ENCODE data around the gene MBD3.
A peak's percentile ranks its signal among the peaks of the same experiment; 100 is the strongest.

The MBD3 gene

DNA sequence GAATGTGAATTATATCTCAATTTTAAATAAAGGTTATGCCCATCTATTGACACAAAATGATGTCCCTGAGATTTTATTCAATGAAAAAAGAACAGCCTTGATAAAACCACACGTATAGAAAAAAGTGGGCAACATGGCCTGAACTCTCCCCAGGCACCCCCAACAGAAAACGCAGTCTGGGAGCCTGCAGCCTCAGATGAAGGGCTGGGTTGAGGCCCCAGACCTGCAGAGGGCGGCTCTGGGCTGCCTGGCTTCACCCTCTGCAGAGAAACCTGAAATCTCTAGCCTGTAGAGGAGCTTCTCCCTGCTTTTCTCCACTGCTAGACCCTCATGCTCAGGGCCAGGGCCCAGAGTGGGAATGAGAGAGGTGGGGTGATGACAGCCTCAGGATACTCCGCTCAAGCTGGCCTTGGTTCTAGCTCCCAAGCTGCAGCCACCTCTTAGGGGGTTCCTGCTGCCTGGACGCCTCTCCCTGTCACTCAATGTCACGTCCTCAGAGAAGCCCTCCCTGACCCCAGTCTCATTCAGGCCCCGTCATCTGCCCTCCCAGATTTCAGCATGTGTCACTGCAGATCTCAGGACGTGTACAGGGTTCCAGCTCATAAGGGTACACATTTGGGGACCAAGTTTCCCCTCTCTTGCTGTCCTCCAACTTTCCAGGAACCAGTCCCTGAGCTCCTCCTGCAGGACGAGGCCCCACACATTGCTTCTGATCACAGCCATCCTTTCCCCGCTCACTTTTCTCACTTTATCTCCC is 1.8 kb downstream of the MBD3 start:
- no peaks in the 10 kb centered on the region for H3K9me3 ChIP-seq (ENCODE audit: low read length)
- H3K27me3 ChIP-seq (ENCODE audit: insufficient read depth, low read length), result no peaks in the 10 kb centered on the region
- peak overlapping the region; percentile 100 for H3K9ac ChIP-seq (ENCODE audit: low read length)
- H3F3A ChIP-seq (ENCODE audit: insufficient read depth, low read length), result 0 out of 2 replicates have a peak, but pooled peaks cover under 1% of the 10 kb centered on the region
- H3K79me2 ChIP-seq (ENCODE audit: insufficient read depth, low read length), result peaks cover 51% of the 10 kb centered on the region
- H4K20me1 ChIP-seq (ENCODE audit: insufficient read depth, low read length), result no peaks in the 10 kb centered on the region
- H3K27ac ChIP-seq (ENCODE audit: low read depth, low read length, poor library complexity, severe bottlenecking), result peak overlapping the region; percentile 92
- H3K4me1 ChIP-seq (ENCODE audit: insufficient read depth, low read length, severe bottlenecking), result peaks cover 28% of the 10 kb centered on the region
- H3K4me2 ChIP-seq (ENCODE audit: low read length), result peak overlapping the region; percentile 99
- H3K4me3 ChIP-seq (ENCODE audit: low read depth, low read length, poor library complexity, severe bottlenecking), result peak overlapping the region; percentile 99
- H3K36me3 ChIP-seq (ENCODE audit: insufficient read depth, low read length), result peaks cover 47% of the 10 kb centered on the region
- TF ChIP-seq EZH2 (IDR thresholded peaks at IDR 0.05; ENCODE audit: borderline replicate concordance, low read length), result no peak
- TF ChIP-seq, protein P1, sequence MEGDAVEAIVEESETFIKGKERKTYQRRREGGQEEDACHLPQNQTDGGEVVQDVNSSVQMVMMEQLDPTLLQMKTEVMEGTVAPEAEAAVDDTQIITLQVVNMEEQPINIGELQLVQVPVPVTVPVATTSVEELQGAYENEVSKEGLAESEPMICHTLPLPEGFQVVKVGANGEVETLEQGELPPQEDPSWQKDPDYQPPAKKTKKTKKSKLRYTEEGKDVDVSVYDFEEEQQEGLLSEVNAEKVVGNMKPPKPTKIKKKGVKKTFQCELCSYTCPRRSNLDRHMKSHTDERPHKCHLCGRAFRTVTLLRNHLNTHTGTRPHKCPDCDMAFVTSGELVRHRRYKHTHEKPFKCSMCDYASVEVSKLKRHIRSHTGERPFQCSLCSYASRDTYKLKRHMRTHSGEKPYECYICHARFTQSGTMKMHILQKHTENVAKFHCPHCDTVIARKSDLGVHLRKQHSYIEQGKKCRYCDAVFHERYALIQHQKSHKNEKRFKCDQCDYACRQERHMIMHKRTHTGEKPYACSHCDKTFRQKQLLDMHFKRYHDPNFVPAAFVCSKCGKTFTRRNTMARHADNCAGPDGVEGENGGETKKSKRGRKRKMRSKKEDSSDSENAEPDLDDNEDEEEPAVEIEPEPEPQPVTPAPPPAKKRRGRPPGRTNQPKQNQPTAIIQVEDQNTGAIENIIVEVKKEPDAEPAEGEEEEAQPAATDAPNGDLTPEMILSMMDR (IDR thresholded peaks at IDR 0.05; ENCODE audit: low read length), result peak; percentile 57
- no peaks in the 10 kb centered on the region for H3K9me2 ChIP-seq (ENCODE audit: low read depth, low read length)
- no peak overlapping the region for H2AFZ ChIP-seq (ENCODE audit: low read length)

DNA sequence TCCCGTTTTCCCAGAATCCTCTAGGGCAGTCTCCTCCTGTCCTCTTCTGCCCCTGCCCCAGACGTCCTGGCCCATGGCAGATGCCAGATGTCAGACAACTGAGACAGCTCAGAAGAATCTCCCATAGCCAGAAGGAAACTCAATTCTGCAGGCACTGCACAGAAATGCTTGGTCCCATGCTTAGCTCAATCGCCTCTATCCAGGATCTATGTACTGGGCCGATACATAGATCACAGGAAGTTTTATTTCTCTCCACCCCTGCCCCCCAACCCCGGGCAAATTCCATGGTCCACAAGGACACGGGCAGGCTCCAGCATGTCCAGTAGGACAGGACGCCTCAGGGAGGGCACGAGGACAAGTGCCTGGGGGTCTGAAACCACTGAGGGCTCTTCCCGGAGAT is 4.8 kb downstream of the MBD3 start:
- TF ChIP-seq EZH2 (IDR thresholded peaks at IDR 0.05; ENCODE audit: borderline replicate concordance, low read length), result no peak
- TF ChIP-seq, protein P1 (IDR thresholded peaks at IDR 0.05; ENCODE audit: low read length), result no peak
- Histone ChIP-seq H3K9ac (ENCODE audit: low read length) (no peak overlapping the region), H4K20me1 (ENCODE audit: insufficient read depth, low read length) (no peaks in the 10 kb centered on the region), H3K9me2 (ENCODE audit: low read depth, low read length) (no peaks in the 10 kb centered on the region), H3K27ac (ENCODE audit: low read depth, low read length, poor library complexity, severe bottlenecking) (no peak overlapping the region), H3K4me2 (ENCODE audit: low read length) (no peak overlapping the region), H3K27me3 (ENCODE audit: insufficient read depth, low read length) (no peaks in the 10 kb centered on the region), H3K4me1 (ENCODE audit: insufficient read depth, low read length, severe bottlenecking) (peaks cover 20% of the 10 kb centered on the region), H3K79me2 (ENCODE audit: insufficient read depth, low read length) (peaks cover 57% of the 10 kb centered on the region), H3F3A (ENCODE audit: insufficient read depth, low read length) (no peaks in the 10 kb centered on the region), H2AFZ (ENCODE audit: low read length) (no peak overlapping the region), H3K9me3 (ENCODE audit: low read length) (no peaks in the 10 kb centered on the region), H3K36me3 (ENCODE audit: insufficient read depth, low read length) (peaks cover 67% of the 10 kb centered on the region), H3K4me3 (ENCODE audit: low read depth, low read length, poor library complexity, severe bottlenecking) (no peak overlapping the region)

DNA sequence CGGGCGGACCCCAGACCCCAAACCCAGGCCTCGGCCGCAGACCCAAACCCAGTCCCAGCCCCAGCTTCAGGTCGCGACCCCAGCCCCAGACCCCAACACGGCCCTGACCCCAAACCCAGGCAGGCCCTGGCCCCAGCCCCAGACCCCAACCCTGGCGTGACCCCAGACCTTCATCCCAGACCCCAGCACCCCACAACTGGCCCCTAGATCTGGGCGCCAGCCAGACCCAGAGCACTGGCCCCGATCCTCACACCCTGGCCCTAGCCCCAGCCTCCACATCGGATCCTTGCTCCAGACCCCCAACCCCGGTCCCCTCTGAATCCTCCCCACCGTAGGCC is 7.5 kb downstream of the MBD3 start:
- Histone ChIP-seq H4K20me1 (ENCODE audit: insufficient read depth, low read length) (no peaks in the 10 kb centered on the region), H3K4me1 (ENCODE audit: insufficient read depth, low read length, severe bottlenecking) (peaks cover 8% of the 10 kb centered on the region), H2AFZ (ENCODE audit: low read length) (no peak overlapping the region), H3K27ac (ENCODE audit: low read depth, low read length, poor library complexity, severe bottlenecking) (no peak overlapping the region), H3K79me2 (ENCODE audit: insufficient read depth, low read length) (peaks cover 38% of the 10 kb centered on the region), H3K9ac (ENCODE audit: low read length) (no peak overlapping the region), H3K9me3 (ENCODE audit: low read length) (no peaks in the 10 kb centered on the region), H3K36me3 (ENCODE audit: insufficient read depth, low read length) (peaks cover 79% of the 10 kb centered on the region), H3F3A (ENCODE audit: insufficient read depth, low read length) (no peaks in the 10 kb centered on the region), H3K27me3 (ENCODE audit: insufficient read depth, low read length) (no peaks in the 10 kb centered on the region), H3K4me2 (ENCODE audit: low read length) (no peak overlapping the region), H3K9me2 (ENCODE audit: low read depth, low read length) (no peaks in the 10 kb centered on the region), H3K4me3 (ENCODE audit: low read depth, low read length, poor library complexity, severe bottlenecking) (no peak overlapping the region)
- TF ChIP-seq EZH2 (IDR thresholded peaks at IDR 0.05; ENCODE audit: borderline replicate concordance, low read length), result no peak
- TF ChIP-seq, protein P1 (IDR thresholded peaks at IDR 0.05; ENCODE audit: low read length), result no peak

All from OCI-LY1 (cell line).